DLD1 (cell line): ENCODE measurements around the gene RAB4A.
"Not testable (repeated sequence)": the region's sequence is repeated elsewhere in the genome, so short reads cannot be mapped to it uniquely, and the experiment has no call there.

Experiments
- in situ Hi-C: cut with HindIII; loops from 2 replicates; pipeline ENCODE4 v1.10.0; 2017; ENCODE audit warnings: low sequenced_read_pairs

RAB4A gene

GRCh38 chr1:229268505-229268904 is 2.4 kb upstream of the RAB4A start:
- in situ Hi-C loops, result no loop called here

GRCh38 chr1:229271448-229272159 is 693 bp downstream of the RAB4A start:
- in situ Hi-C loops, result no loop called here

- in situ Hi-C loops, result no loop called here
These were observed 1.6 kb downstream of the RAB4A start for GRCh38 chr1:229272164-229273158.

- in situ Hi-C loops, result no loop called here
These were observed 2.8 kb downstream of the RAB4A start for GRCh38 chr1:229273507-229274232.

GRCh38 chr1:229275005-229275404 is 4.1 kb downstream of the RAB4A start:
- in situ Hi-C loops, result no loop called here

- in situ Hi-C loops, result no loop called here
These were observed 7.3 kb downstream of the RAB4A start for GRCh38 chr1:229278120-229278741.

- in situ Hi-C loops, result no loop called here
These were observed 8.3 kb downstream of the RAB4A start for GRCh38 chr1:229279242-229279641.

- in situ Hi-C loops, result no loop called here
These were observed 9.3 kb downstream of the RAB4A start for GRCh38 chr1:229280037-229280828.

GRCh38 chr1:229280921-229281320 is 10.0 kb downstream of the RAB4A start:
- in situ Hi-C loops, result no loop called here

- in situ Hi-C loops, result no loop called here
These were observed 10.5 kb downstream of the RAB4A start for GRCh38 chr1:229281339-229281926.

- in situ Hi-C loops, result no loop called here
These were observed 11.4 kb downstream of the RAB4A start for GRCh38 chr1:229282295-229282823.

GRCh38 chr1:229283183-229283611 is 12.3 kb downstream of the RAB4A start:
- in situ Hi-C loops, result no loop called here

GRCh38 chr1:229284887-229285286 is 14.0 kb downstream of the RAB4A start:
- in situ Hi-C loops, result no loop called here

- in situ Hi-C loops, result no loop called here
These were observed 14.5 kb downstream of the RAB4A start for GRCh38 chr1:229285440-229285839.

- in situ Hi-C loops, result no loop called here
These were observed 15.3 kb downstream of the RAB4A start for GRCh38 chr1:229286099-229286766.

GRCh38 chr1:229287267-229287666 is 16.4 kb downstream of the RAB4A start:
- in situ Hi-C loops, result no loop called here

GRCh38 chr1:229288516-229288915 is 17.6 kb downstream of the RAB4A start:
- in situ Hi-C loops, result no loop called here

- in situ Hi-C loops, result not testable (repeated sequence)
These were observed 20.8 kb downstream of the RAB4A start for GRCh38 chr1:229291686-229292085.
